GM04503 (cell line): ENCODE data around the gene SGCA.

Experiments
- DNase-seq: peaks from one replicate; pipeline ENCODE4 v3.0.0-alpha.2; 2012; ENCODE audit warnings: low read depth

SGCA gene

GRCh38 chr17:50134206-50135110, 31.3 kb upstream of the SGCA start:
- DNase-seq: no peak

- DNase-seq: no peak
These were observed 30.3 kb upstream of the SGCA start for GRCh38 chr17:50135316-50136095.

GRCh38 chr17:50136096-50136687, 29.6 kb upstream of the SGCA start:
- DNase-seq: no peak

- no peak for DNase-seq
These were observed 28.8 kb upstream of the SGCA start for GRCh38 chr17:50137042-50137441.

- DNase-seq: no peak
These were observed 26.5 kb upstream of the SGCA start for GRCh38 chr17:50139185-50139783.

- DNase-seq: no peak
These were observed 25.6 kb upstream of the SGCA start for GRCh38 chr17:50139950-50140885.

- DNase-seq: no peak
These were observed 24.6 kb upstream of the SGCA start for GRCh38 chr17:50141026-50141744.

GRCh38 chr17:50141745-50142110, 24.1 kb upstream of the SGCA start:
- no peak for DNase-seq

- DNase-seq: no peak
These were observed 22.2 kb upstream of the SGCA start for GRCh38 chr17:50143461-50144176.

GRCh38 chr17:50144355-50144754, 21.4 kb upstream of the SGCA start:
- no peak for DNase-seq

GRCh38 chr17:50144845-50145531, 20.8 kb upstream of the SGCA start:
- DNase-seq: no peak

- no peak for DNase-seq
These were observed 20.1 kb upstream of the SGCA start for GRCh38 chr17:50145532-50146229.

GRCh38 chr17:50146230-50146926, 19.4 kb upstream of the SGCA start:
- DNase-seq: no peak

- no peak for DNase-seq
These were observed 18.7 kb upstream of the SGCA start for GRCh38 chr17:50146927-50147665.

GRCh38 chr17:50147841-50148225, 18.0 kb upstream of the SGCA start:
- no peak for DNase-seq

- DNase-seq: no peak
These were observed 17.3 kb upstream of the SGCA start for GRCh38 chr17:50148226-50149090.

- no peak for DNase-seq
These were observed 16.8 kb upstream of the SGCA start for GRCh38 chr17:50149091-50149416.
